OCI-LY3 (cell line): ENCODE measurements around the gene IAH1.

ENCODE experiments used
- H2AFZ ChIP-seq: fragments of 200-600, 300-600 bp; shearing (Covaris generic); 2 replicates; pipeline ENCODE4 v1.6.0; 2014; ENCODE audit warnings: antibody characterized with exemption, low read depth, low read length
- H3K27ac ChIP-seq: fragments of 200-600, 300-600 bp; sonication (generic); 2 replicates; pipeline ENCODE4 v1.5.1; 2014; ENCODE audit warnings: mild to moderate bottlenecking, low read length, moderate library complexity, mixed read lengths
- H3K27me3 ChIP-seq: fragments of 200-600, 300-600 bp; sonication (generic); 2 replicates; pipeline ENCODE4 v1.6.1; 2014; ENCODE audit warnings: low read depth, low read length, mixed read lengths
- H3K36me3 ChIP-seq: fragments of 200-600, 300-600 bp; sonication (generic); replicated peaks from 2 replicates; pipeline ENCODE3; 2014; ENCODE audit warnings: low read depth, low read length, mixed read lengths
- H3K4me1 ChIP-seq: fragments of 300-600, 200-600 bp; sonication (generic); 2 replicates; pipeline ENCODE4 v1.6.1; 2014; ENCODE audit warnings: low read length, mixed read lengths
- H3K4me2 ChIP-seq: fragments of 200-600, 300-600 bp; sonication (generic); 2 replicates; pipeline ENCODE4 v1.6.1; 2014; ENCODE audit warnings: low read length, mixed read lengths
- H3K4me3 ChIP-seq: fragments of 300-600, 200-600 bp; sonication (generic); 2 replicates; pipeline ENCODE4 v1.5.1; 2014; ENCODE audit warnings: antibody characterized with exemption, mild to moderate bottlenecking, low read length, moderate library complexity
- H3K79me2 ChIP-seq: fragments of 300-600, 200-600 bp; shearing (Covaris generic); 2 replicates; pipeline ENCODE4 v1.6.1; 2014; ENCODE audit warnings: mild to moderate bottlenecking, low read length, mixed read lengths
- H3K9ac ChIP-seq: fragments of 300-600, 200-600 bp; shearing (Covaris generic); 2 replicates; pipeline ENCODE4 v1.6.0; 2014; ENCODE audit warnings: mild to moderate bottlenecking, low read length, moderate library complexity
- H3K9me3 ChIP-seq: fragments of 200-600, 300-600 bp; shearing (Covaris generic); 2 replicates; pipeline ENCODE4 v1.6.1; 2014; ENCODE audit warnings: low read length, mixed read lengths; ENCODE audit not compliant: insufficient read depth
- H4K20me1 ChIP-seq: fragments of 200-600, 300-600 bp; sonication (generic); 2 replicates; pipeline ENCODE4 v1.6.1; 2016; ENCODE audit warnings: low read length, mixed read lengths; ENCODE audit not compliant: insufficient read depth
- EZH2phosphoT487 ChIP-seq: fragments of 200-600 bp; shearing (Covaris generic); IDR thresholded peaks from 2 replicates; pipeline ENCODE4 v1.6.1; 2018; ENCODE audit warnings: antibody characterized with exemption, mixed run types, low read depth
- TF ChIP-seq, protein P1 (sequence below): fragments of 200-600, 300-600 bp; sonication (generic); IDR thresholded peaks from 2 replicates; pipeline ENCODE4 v1.5.1; 2014; ENCODE audit warnings: antibody characterized with exemption, low read length, low read depth

The IAH1 gene

DNA sequence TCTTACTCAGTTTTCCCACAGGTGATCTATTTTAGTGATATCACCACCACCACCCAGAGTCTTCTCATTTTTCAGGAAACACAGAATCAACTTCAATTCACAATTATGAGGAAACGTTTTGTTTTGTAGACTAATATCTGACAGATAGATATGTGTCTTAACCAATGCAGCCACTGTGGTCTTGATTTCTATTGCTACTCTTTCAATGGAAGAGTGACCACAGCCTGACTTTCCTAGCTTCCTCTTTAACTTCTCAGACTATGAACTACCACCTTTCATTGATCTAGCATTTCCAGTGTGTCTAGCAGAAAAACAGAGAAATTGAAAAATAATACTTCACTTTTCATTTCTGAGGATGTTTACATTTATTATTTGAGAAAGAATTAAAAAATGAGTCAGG, 60.8 kb downstream of the IAH1 start:
- H3K4me2 ChIP-seq, result peak overlapping the region; percentile 16; the same call in 1 of the 2 replicates
- H3K4me1 ChIP-seq, result peaks cover 32% of the 10 kb centered on the region
- no peaks in the 10 kb centered on the region for H3K9me3 ChIP-seq
- no peak overlapping the region for H3K27ac ChIP-seq
- no peaks in the 10 kb centered on the region for H3K27me3 ChIP-seq
- no peaks in the 10 kb centered on the region for H3K79me2 ChIP-seq
- no peaks in the 10 kb centered on the region for H4K20me1 ChIP-seq
- peaks cover 14% of the 10 kb centered on the region for H3K36me3 ChIP-seq
- no peak overlapping the region for H3K4me3 ChIP-seq
- H3K9ac ChIP-seq, result no peak overlapping the region
- H2AFZ ChIP-seq, result no peak overlapping the region
- TF ChIP-seq, protein P1, sequence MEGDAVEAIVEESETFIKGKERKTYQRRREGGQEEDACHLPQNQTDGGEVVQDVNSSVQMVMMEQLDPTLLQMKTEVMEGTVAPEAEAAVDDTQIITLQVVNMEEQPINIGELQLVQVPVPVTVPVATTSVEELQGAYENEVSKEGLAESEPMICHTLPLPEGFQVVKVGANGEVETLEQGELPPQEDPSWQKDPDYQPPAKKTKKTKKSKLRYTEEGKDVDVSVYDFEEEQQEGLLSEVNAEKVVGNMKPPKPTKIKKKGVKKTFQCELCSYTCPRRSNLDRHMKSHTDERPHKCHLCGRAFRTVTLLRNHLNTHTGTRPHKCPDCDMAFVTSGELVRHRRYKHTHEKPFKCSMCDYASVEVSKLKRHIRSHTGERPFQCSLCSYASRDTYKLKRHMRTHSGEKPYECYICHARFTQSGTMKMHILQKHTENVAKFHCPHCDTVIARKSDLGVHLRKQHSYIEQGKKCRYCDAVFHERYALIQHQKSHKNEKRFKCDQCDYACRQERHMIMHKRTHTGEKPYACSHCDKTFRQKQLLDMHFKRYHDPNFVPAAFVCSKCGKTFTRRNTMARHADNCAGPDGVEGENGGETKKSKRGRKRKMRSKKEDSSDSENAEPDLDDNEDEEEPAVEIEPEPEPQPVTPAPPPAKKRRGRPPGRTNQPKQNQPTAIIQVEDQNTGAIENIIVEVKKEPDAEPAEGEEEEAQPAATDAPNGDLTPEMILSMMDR, result no peak
- TF ChIP-seq EZH2phosphoT487, result no peak

DNA sequence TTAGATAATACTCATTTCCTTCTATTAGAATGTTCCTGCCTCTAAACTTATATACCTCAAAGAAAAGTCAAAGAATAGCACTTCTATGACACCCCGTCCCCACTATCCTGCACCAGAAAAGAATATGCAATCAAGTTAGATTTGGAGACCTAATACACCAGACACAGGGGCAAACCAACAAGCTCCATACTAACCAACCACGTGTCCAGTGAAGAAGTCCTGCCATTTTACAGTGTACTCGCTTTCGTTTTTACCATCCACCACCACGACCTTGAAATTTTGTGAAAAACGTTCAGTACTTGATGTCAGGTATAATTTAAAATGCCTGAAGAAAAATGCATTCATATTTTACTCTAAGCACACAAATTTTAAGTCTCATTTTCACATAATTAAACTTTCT, 62.2 kb downstream of the IAH1 start:
- Histone ChIP-seq H2AFZ (no peak overlapping the region), H3K27me3 (no peaks in the 10 kb centered on the region), H3K4me1 (peaks cover 33% of the 10 kb centered on the region), H3K9ac (no peak overlapping the region), H3K4me2 (no peak overlapping the region), H3K27ac (no peak overlapping the region), H3K79me2 (no peaks in the 10 kb centered on the region), H3K4me3 (no peak overlapping the region), H3K36me3 (peaks cover 12% of the 10 kb centered on the region), H4K20me1 (no peaks in the 10 kb centered on the region), H3K9me3 (no peaks in the 10 kb centered on the region)
- no peak for TF ChIP-seq EZH2phosphoT487
- TF ChIP-seq, protein P1, result no peak

DNA sequence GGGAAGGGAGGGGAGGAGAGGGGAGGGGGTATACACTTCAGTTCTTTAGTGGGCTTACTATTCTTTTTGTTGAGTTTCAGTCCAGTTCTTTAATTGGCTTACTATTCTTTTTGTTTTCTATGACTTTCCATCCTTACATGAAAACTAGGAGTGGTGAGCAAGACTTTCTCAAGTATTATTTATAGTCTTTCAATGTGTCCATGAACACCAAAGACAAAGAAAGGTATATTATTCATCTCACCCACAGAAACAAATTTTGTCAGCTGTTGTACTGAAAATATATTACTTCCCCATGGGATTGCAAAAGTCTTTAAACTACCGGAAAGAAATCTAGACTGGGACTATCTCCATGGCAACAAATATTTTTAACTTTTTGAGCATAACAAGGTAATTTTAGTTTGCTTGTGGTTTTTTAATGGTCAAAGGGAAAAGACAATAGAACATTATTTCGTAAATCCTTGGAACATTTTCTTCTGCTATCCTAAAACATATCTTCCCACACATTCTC, 63.7 kb downstream of the IAH1 start:
- Histone ChIP-seq H3K4me2 (no peak overlapping the region), H3K27ac (no peak overlapping the region), H3K9ac (no peak overlapping the region), H2AFZ (no peak overlapping the region), H4K20me1 (no peaks in the 10 kb centered on the region), H3K4me1 (peaks cover 35% of the 10 kb centered on the region), H3K27me3 (no peaks in the 10 kb centered on the region), H3K79me2 (peaks cover 4% of the 10 kb centered on the region; the same call in 1 of the 2 replicates), H3K9me3 (no peaks in the 10 kb centered on the region), H3K4me3 (no peak overlapping the region), H3K36me3 (peaks cover 12% of the 10 kb centered on the region)
- TF ChIP-seq, protein P1, result no peak
- no peak for TF ChIP-seq EZH2phosphoT487
